K562 (cell line): ENCODE measurements around the gene SYNE2. TPM values are rescaled to one million over a fixed set of nuclear protein-coding genes. Genes with fewer than 3 reads are reported as not detected.

Experiments
- ATAC-seq: fragments of 200-7000 bp; cut with Tn5 transposase; 3 replicates; pipeline ENCODE4 v1.9.1; 2020; ENCODE audit warnings: moderate library complexity
- BruUV-seq: library from RNA; stranded (reverse); fragments of 400-500 nt; replicated peaks from 2 replicates; lab custom pipeline; 2021; lab: Mats Ljungman, UMichigan
- CTCF ChIA-PET: fragments of 300-600 bp; formaldehyde crosslinking; extraction: SDS; loops from one replicate; lab custom pipeline; 2021; ENCODE audit warnings: low intra/inter-chr PET ratio; lab: Yijun Ruan, JAX
- POLR2A ChIA-PET: fragments of 300-600, 350-650 bp; sonication (Branson Sonifier 250); formaldehyde crosslinking; extraction: SDS; loops from one replicate; lab custom pipeline; 2021; ENCODE audit warnings: antibody characterized with exemption, inconsistent platforms; lab: Yijun Ruan, JAX
- DNase-seq, 4 experiments: peaks; one replicate each; pipeline versions ENCODE4 v3.0.0 to v3.0.0-alpha.2; 2011 to 2018; ENCODE audit warnings: low spot score in 3 of 4, mixed read lengths in 3 of 4; ENCODE audit errors: extremely low read depth in 1 of 4
- FAIRE-seq: peaks from 2 replicates; lab custom pipeline; 2011; peaks lifted over from hg19 to GRCh38; lab: Jason Lieb, UNC
- H2AFZ ChIP-seq: 2 replicates; pipeline ENCODE4 v1.6.0; 2011; ENCODE audit warnings: low read depth, low read length, control low read depth, inconsistent platforms
- H3K27ac ChIP-seq: fragments of 200-600 bp; 3 replicates; pipeline ENCODE4 v1.8.0; 2011; ENCODE audit warnings: low read depth, mild to moderate bottlenecking, control low read depth, inconsistent platforms, low read length, moderate library complexity, mixed read lengths; ENCODE audit errors: extremely low read depth
- H3K27me3 ChIP-seq, 2 experiments: fragments of 300-600 bp in 1 of 2; 2 replicates in 1 of 2; 3 replicates in 1 of 2; pipeline versions ENCODE4 v1.6.0 to v1.8.0; 2011; ENCODE audit warnings: inconsistent platforms in 2 of 2, low read length in 2 of 2, mild to moderate bottlenecking in 1 of 2, mixed read lengths in 1 of 2, moderate library complexity in 1 of 2; ENCODE audit not compliant: control insufficient read depth in 2 of 2, insufficient read depth in 2 of 2
- H3K36me3 ChIP-seq: fragments of 300-600 bp; 3 replicates; pipeline ENCODE4 v1.8.0; 2011; ENCODE audit warnings: mild to moderate bottlenecking, low read length, inconsistent platforms; ENCODE audit not compliant: control insufficient read depth, insufficient read depth
- H3K4me1 ChIP-seq, 2 experiments: fragments of 200-600 bp in 1 of 2; replicated peaks in 1 of 2; 2 replicates in 1 of 2; 3 replicates in 1 of 2; pipeline versions ENCODE4 v1.5.1 to v1.8.0; 2011; ENCODE audit warnings: inconsistent platforms in 2 of 2, low read length in 2 of 2, mild to moderate bottlenecking in 1 of 2, mixed read lengths in 1 of 2, moderate library complexity in 1 of 2; ENCODE audit not compliant: control insufficient read depth in 2 of 2, insufficient read depth in 2 of 2
- H3K4me2 ChIP-seq: 2 replicates; pipeline ENCODE4 v1.6.1; 2011; ENCODE audit warnings: low read length, control low read depth, inconsistent platforms, mixed read lengths; ENCODE audit not compliant: insufficient read depth
- H3K4me3 ChIP-seq: fragments of 200-600 bp; sonication (generic), shearing (Covaris generic); 2 replicates; pipeline ENCODE4 v1.5.1; 2016; ENCODE audit warnings: control low read depth, inconsistent platforms
- H3K79me2 ChIP-seq: fragments of 200-600 bp; 3 replicates; pipeline ENCODE4 v1.8.0; 2011; ENCODE audit warnings: low read length, inconsistent platforms; ENCODE audit not compliant: control insufficient read depth, insufficient read depth
- H3K9ac ChIP-seq, 2 experiments: 2 replicates each; pipeline versions ENCODE4 v1.6.0 to v1.6.1; 2011; ENCODE audit warnings: low read depth in 2 of 2, low read length in 2 of 2, control low read depth in 1 of 2, inconsistent platforms in 1 of 2, mild to moderate bottlenecking in 1 of 2, mixed read lengths in 1 of 2; ENCODE audit not compliant: insufficient read depth in 1 of 2
- H3K9me1 ChIP-seq: one replicate; pipeline ENCODE4 v1.6.0; 2011; ENCODE audit warnings: inconsistent platforms, mild to moderate bottlenecking, low read length, moderate library complexity; ENCODE audit not compliant: control insufficient read depth, insufficient read depth
- H3K9me3 ChIP-seq: replicated peaks from 2 replicates; pipeline ENCODE4 v1.5.1; 2011; ENCODE audit warnings: low read depth, low read length, inconsistent platforms; ENCODE audit not compliant: control insufficient read depth, insufficient read depth
- H4K20me1 ChIP-seq: replicated peaks from 2 replicates; pipeline ENCODE4 v1.6.1; 2011; ENCODE audit warnings: low read length, inconsistent platforms, mixed read lengths; ENCODE audit not compliant: control insufficient read depth, insufficient read depth
- CHD2 ChIP-seq: IDR thresholded peaks from 2 replicates; pipeline ENCODE4 v1.6.1; 2011; ENCODE audit warnings: low read depth, low read length
- LARP7 ChIP-seq: fragments of 450-650 bp; IDR thresholded peaks from 2 replicates; pipeline ENCODE4 v1.6.1; 2016
- MITF ChIP-seq: IDR thresholded peaks from 2 replicates; pipeline ENCODE4 v1.6.1; 2014; ENCODE audit warnings: antibody characterized with exemption
- NUFIP1 ChIP-seq: fragments of 450-650 bp; IDR thresholded peaks from 2 replicates; pipeline ENCODE4 v1.6.1; 2018; ENCODE audit not compliant: partially characterized antibody
- PRDM10 ChIP-seq: fragments of 450-650 bp; IDR thresholded peaks from 2 replicates; pipeline ENCODE4 v1.6.1; 2018; ENCODE audit not compliant: partially characterized antibody
- RREB1 ChIP-seq: fragments of 250-450 bp; sonication (Bioruptor Pico); IDR thresholded peaks from 2 replicates; pipeline ENCODE4 v1.4.0; 2020
- SPI1 ChIP-seq: IDR thresholded peaks from 2 replicates; pipeline ENCODE4 v1.6.1; 2011; ENCODE audit warnings: low read depth, low read length, control low read depth, borderline replicate concordance
- TBP ChIP-seq: optimal IDR thresholded peaks from 2 replicates; pipeline ENCODE3; 2011; ENCODE audit warnings: low read depth, low read length, improper control_type of control experiment
- ZNF408 ChIP-seq: fragments of 250-450 bp; sonication (Bioruptor Pico); IDR thresholded peaks from 2 replicates; pipeline ENCODE4 v1.4.0; 2020; ENCODE audit warnings: low read depth, mild to moderate bottlenecking, moderate library complexity
- in situ Hi-C: fragments of 300-500 bp; cut with MboI; formaldehyde crosslinking; loops from 4 replicates; pipeline ENCODE4 v1.15.0; 2018; ENCODE audit warnings: inconsistent platforms, mixed read lengths
- intact Hi-C: fragments of 100-400 bp; cut with micrococcal nuclease; formaldehyde crosslinking; loops from 2 replicates; pipeline ENCODE4 v1.14.2; 2022
- polyA plus RNA-seq, 8 experiments: library from polyadenylated mRNA; depleted of rRNA in 4 of 8; stranded (reverse) in 5 of 8; unstranded in 3 of 8; fragments of >200 nt; fragmentation: Nextera tagmentation in 2 of 8; fragmentation: Illumina TruSeq in 1 of 8; extraction: Ambion mirVana in 2 of 8; extraction: Trizol in 1 of 8; gene quantifications; 2 replicates each; pipeline versions ENCODE4 v1.2.1 to v1.2.3, GENCODE V29; 2011 to 2014; ENCODE audit warnings: inconsistent platforms in 1 of 8, missing spikeins in 1 of 8
- total RNA-seq, 7 experiments: library from RNA; depleted of rRNA in 6 of 7; stranded (reverse); fragments of >200 nt in 6 of 7; fragmentation: Illumina TruSeq in 2 of 7; extraction: Trizol in 2 of 7; gene quantifications; 2 replicates each; pipeline versions ENCODE4 v1.2.1 to v1.2.3, GENCODE V29; 2011 to 2021; ENCODE audit warnings: low replicate concordance in 1 of 7

SYNE2 gene
- total and polyA plus RNA-seq, 9 of the 15 experiments (the other 6 are each of a cell fraction or from before 2014, with no cell fraction given): 0.06 to 0.53 (median 0.11) TPM

- no peak for FAIRE-seq
- CTCF ChIA-PET: no interaction called here
- BruUV-seq: no TSS peak
These were observed 393.9 kb downstream of the SYNE2 start for GRCh38 chr14:64246688-64247087.

More at GRCh38 chr14:64246688-64247087, 393.9 kb downstream of the SYNE2 start:
- Histone ChIP-seq H3K9me1 (no peaks in the 10 kb centered on the region), H4K20me1 (no peaks in the 10 kb centered on the region), H3K36me3 (no peaks in the 10 kb centered on the region), H3K4me3 (no peak overlapping the region), H3K27ac (no peak overlapping the region), H3K27me3 (no peaks in the 10 kb centered on the region), H3K79me2 (no peaks in the 10 kb centered on the region), H3K9ac (no peak overlapping the region), H2AFZ (no peak overlapping the region), H3K9me3 (no peaks in the 10 kb centered on the region), H3K4me1 (no peaks in the 10 kb centered on the region), H3K4me2 (no peak overlapping the region)
- in situ Hi-C loops: no loop called here
- POLR2A ChIA-PET: no interaction called here
- intact Hi-C loops: no loop called here
- DNase-seq (no peak), ATAC-seq (no peak)
- TF ChIP-seq PRDM10 (no peak), NUFIP1 (no peak), MITF (no peak), TBP (no peak), RREB1 (CRISPR knock-in tag) (no peak), SPI1 (no peak), CHD2 (no peak), LARP7 (no peak), ZNF408 (no peak)
